ENCODE results near the gene SAMD4B.
"Not testable (repeated sequence)": the region's sequence is repeated elsewhere in the genome, so short reads cannot be mapped to it uniquely, and the experiment has no call there.

The SAMD4B gene

DNA sequence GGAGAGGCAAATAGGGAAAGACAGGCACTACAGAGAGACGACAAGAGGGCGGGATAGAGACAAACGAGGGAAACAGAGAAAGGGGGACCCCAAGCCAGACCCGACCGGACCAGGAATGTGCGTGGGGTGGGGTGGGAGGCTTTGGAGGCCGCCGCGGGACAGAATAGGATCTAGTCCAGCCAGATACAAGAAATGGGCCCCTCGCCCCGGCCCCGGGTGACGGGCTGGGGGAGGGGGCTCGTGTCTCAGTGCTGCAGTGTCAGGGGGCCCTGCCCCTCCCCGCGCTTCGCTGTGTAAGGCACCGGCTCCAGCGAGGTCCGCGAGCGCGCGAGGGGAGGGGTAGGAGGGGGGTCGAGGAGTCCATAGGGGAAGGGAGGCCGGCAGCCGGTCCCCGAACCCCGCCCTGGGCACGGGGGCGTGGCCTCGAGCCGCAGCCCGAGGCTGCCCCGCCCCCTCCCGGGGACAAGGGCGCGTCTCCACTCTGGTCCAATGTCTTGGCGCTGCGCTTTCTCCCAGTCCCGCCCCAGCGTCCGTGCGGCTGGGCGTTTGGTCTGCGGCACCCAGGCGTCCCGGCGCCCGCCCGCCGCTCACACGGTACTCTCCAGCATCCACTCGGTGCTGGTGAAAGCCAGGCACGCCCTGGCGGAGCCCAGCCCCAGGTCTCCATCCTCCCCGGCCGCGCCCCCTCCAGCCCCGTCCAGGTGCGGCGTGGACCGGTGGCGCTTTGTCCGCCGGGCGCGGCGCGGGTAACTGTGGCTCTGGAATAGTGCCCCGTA, 35.0 kb upstream of the SAMD4B start:
- Mint-ChIP-seq H3K4me1 (peaks cover 3% of the 10 kb centered on the region), H3K36me3 (peaks cover 9% of the 10 kb centered on the region), H3K27ac (no peak overlapping the region), H3K4me3 (no peak overlapping the region), H3K9me3 (no peaks in the 10 kb centered on the region), H3K27me3 (peaks cover 10% of the 10 kb centered on the region)
- DNase-seq (ENCODE audit: low spot score in 2 of 2) (no peak), ATAC-seq (ENCODE audit: low read depth) (no peak)

GRCh38 chr19:39307822-39308530, 34.2 kb upstream of the SAMD4B start:
- no peak for ATAC-seq (ENCODE audit: low read depth)
- no peaks in the 10 kb centered on the region for H3K9me3 Mint-ChIP-seq
- H3K36me3 Mint-ChIP-seq, result peaks cover 11% of the 10 kb centered on the region
- no peak overlapping the region for H3K27ac Mint-ChIP-seq
- no peak for DNase-seq (ENCODE audit: low spot score in 2 of 2)
- peaks cover 3% of the 10 kb centered on the region for H3K4me1 Mint-ChIP-seq
- H3K27me3 Mint-ChIP-seq, result peaks cover 9% of the 10 kb centered on the region
- H3K4me3 Mint-ChIP-seq, result no peak overlapping the region

GRCh38 chr19:39308531-39309304, 33.5 kb upstream of the SAMD4B start:
- H3K27ac Mint-ChIP-seq, result no peak overlapping the region
- no peak for ATAC-seq (ENCODE audit: low read depth)
- DNase-seq (ENCODE audit: low spot score in 2 of 2), result no peak
- H3K36me3 Mint-ChIP-seq, result peaks cover 16% of the 10 kb centered on the region
- H3K9me3 Mint-ChIP-seq, result no peaks in the 10 kb centered on the region
- no peak overlapping the region for H3K4me3 Mint-ChIP-seq
- H3K27me3 Mint-ChIP-seq, result peaks cover 9% of the 10 kb centered on the region
- peaks cover 6% of the 10 kb centered on the region for H3K4me1 Mint-ChIP-seq

DNA sequence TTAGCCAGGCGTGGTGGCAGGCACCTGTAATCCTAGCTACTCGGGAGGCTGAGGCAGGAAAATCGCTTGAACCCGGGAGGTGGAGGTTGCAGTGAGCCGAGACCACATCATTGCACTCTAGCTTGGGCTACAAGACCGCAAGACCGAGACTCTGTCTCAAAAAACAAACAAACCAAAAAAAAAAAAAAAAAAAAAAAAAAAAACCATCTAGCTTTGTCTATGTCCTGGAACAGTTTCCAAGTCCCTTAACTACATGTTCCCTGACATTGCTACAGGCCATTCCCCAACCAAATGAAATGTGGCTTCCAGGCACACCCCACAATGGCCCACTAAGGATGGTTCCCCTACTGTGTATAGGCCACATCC, 32.9 kb upstream of the SAMD4B start:
- not testable (repeated sequence) for H3K27ac Mint-ChIP-seq; H3K27me3 Mint-ChIP-seq; DNase-seq (ENCODE audit: low spot score in 2 of 2); H3K4me3 Mint-ChIP-seq; H3K4me1 Mint-ChIP-seq; H3K9me3 Mint-ChIP-seq; ATAC-seq (ENCODE audit: low read depth)
- H3K36me3 Mint-ChIP-seq, result peaks cover 20% of the 10 kb centered on the region

- ATAC-seq (ENCODE audit: low read depth), result no peak
- H3K4me3 Mint-ChIP-seq, result no peak overlapping the region
- DNase-seq (ENCODE audit: low spot score in 2 of 2), result no peak
- H3K9me3 Mint-ChIP-seq, result no peaks in the 10 kb centered on the region
- peaks cover 6% of the 10 kb centered on the region for H3K4me1 Mint-ChIP-seq
- H3K27ac Mint-ChIP-seq, result no peak overlapping the region
- H3K36me3 Mint-ChIP-seq, result peaks cover 21% of the 10 kb centered on the region
- no peaks in the 10 kb centered on the region for H3K27me3 Mint-ChIP-seq
Observed at GRCh38 chr19:39310558-39311311, 31.5 kb upstream of the SAMD4B start.

DNA sequence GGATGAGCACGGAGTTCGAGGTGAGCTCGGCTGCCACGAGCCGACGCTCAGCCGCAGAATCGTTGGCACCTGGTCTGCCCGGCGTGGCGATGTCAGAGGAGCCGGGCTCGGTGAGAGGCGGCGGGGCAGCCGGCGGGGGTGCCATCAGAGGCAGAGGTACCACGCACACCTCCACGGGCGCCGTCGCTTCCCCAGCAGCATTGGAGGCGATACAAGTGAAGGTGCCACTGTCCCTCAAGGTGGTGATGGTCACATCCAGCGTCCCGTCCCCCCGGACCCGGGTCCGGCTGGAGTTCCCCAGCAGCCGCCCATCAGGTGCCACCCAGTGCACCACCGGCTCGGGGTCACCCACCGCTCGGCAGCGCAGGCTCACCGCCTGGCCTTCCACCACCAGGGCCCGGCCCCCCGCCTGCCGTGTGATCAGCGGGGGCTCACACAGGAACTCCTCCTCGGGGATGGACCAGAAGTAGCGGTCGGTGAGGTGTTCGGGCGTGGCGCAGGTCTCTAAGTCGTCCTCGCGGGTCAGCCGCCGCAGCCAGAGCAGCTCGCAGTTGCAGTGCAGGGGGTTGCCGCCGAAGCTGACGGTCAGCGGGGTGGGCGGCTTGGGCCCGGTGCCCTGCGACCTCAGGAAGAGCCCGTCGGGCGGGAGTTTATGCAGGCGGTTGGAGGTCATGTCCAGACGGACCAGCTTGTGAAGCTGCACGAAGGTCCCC, 28.0 kb upstream of the SAMD4B start:
- Mint-ChIP-seq H3K27me3 (peaks cover 1% of the 10 kb centered on the region), H3K36me3 (peaks cover 19% of the 10 kb centered on the region), H3K4me3 (no peak overlapping the region), H3K4me1 (peaks cover 7% of the 10 kb centered on the region), H3K27ac (no peak overlapping the region), H3K9me3 (no peaks in the 10 kb centered on the region)
- DNase-seq (ENCODE audit: low spot score in 2 of 2) (no peak), ATAC-seq (ENCODE audit: low read depth) (no peak)

DNA sequence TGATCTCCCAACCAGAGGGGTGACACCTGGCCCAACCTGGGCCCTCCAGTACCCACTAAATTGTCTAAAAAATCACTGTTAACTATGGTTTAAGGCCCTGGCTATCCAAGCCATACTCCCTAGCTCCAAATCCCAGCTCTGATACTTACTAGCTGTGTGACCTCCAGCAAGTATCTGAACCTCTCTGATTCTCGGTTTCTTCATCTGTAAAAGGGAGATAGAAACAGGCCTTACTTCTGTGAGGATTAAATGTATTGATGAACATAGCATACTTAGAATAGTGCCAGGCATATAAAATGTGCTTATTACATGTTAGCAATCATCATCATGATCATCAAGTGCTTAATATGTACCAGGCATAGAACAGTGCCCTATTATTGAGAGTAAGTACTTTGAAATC, 26.3 kb upstream of the SAMD4B start:
- H3K4me1 Mint-ChIP-seq, result peaks cover 9% of the 10 kb centered on the region
- no peak overlapping the region for H3K4me3 Mint-ChIP-seq
- H3K27me3 Mint-ChIP-seq, result peaks cover 7% of the 10 kb centered on the region
- H3K9me3 Mint-ChIP-seq, result no peaks in the 10 kb centered on the region
- peaks cover 18% of the 10 kb centered on the region for H3K36me3 Mint-ChIP-seq
- ATAC-seq (ENCODE audit: low read depth) (no peak), DNase-seq (ENCODE audit: low spot score in 2 of 2) (no peak)
- H3K27ac Mint-ChIP-seq, result no peak overlapping the region

DNA sequence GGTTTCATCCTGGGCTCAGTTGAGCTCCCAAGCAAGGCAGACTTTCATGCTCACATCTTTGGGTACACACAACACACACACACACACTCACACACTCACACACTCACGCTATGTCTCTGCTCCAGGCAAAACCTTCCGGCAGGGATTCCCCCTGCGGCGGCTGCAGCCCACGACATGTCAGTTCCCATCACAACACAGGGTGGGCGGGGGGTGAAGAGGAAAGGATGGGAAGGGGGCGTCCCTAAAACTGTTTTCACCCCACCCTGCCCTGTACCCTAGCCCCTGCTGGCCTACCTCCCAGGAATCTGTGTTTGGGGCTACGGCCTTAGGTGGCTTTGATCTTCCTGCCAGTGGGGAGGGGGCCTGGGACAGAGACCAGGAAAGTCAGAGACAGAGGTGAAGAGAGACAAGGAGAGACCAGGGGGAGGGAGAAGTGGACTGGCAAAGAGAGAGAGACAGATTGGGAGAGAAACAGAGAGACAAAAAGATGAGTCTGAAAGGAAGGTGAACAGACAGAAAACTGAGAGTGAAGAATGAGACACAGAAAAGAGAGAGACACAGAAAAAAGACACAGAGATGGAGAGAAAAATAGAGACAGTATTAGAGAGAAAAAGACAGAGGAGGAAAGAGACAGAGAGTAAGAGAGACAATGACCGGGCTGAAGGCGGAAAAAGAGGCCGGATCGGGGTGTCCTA, 25.4 kb upstream of the SAMD4B start:
- Mint-ChIP-seq H3K4me3 (no peak overlapping the region), H3K4me1 (peaks cover 18% of the 10 kb centered on the region), H3K27ac (no peak overlapping the region), H3K9me3 (no peaks in the 10 kb centered on the region), H3K27me3 (peaks cover 15% of the 10 kb centered on the region), H3K36me3 (peaks cover 18% of the 10 kb centered on the region)
- DNase-seq (ENCODE audit: low spot score in 2 of 2) (no peak), ATAC-seq (ENCODE audit: low read depth) (no peak)

- peaks cover 18% of the 10 kb centered on the region for H3K36me3 Mint-ChIP-seq
- H3K27me3 Mint-ChIP-seq, result peaks cover 16% of the 10 kb centered on the region
- no peaks in the 10 kb centered on the region for H3K9me3 Mint-ChIP-seq
- no peak overlapping the region for H3K4me3 Mint-ChIP-seq
- H3K27ac Mint-ChIP-seq, result no peak overlapping the region
- no peak for ATAC-seq (ENCODE audit: low read depth)
- DNase-seq (ENCODE audit: low spot score in 2 of 2), result no peak
- peaks cover 19% of the 10 kb centered on the region for H3K4me1 Mint-ChIP-seq
Observed at GRCh38 chr19:39317476-39317875, 24.7 kb upstream of the SAMD4B start.

DNA sequence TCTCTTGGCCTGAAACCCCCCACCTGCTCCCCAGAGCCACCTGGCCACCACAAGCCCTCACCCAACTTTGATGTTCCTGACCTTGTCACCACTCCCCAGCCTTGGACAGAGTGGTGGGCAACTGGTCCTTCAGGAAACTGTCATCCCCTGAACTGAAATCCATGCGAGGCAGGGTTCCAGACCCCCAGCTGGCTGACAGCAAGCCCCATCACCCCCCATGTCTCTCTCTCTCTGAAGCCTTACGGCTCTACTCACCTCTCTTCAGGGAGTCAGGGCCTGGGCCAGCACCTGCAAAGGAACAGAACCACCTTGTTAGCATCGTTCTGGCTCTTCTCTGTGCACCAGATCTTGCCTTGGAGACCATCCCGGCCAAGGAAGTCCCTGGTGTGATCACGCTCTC, 24.1 kb upstream of the SAMD4B start:
- peaks cover 16% of the 10 kb centered on the region for H3K27me3 Mint-ChIP-seq
- H3K4me3 Mint-ChIP-seq, result no peak overlapping the region
- DNase-seq (ENCODE audit: low spot score in 2 of 2), result no peak
- no peak for ATAC-seq (ENCODE audit: low read depth)
- H3K36me3 Mint-ChIP-seq, result peaks cover 16% of the 10 kb centered on the region
- H3K4me1 Mint-ChIP-seq, result peaks cover 21% of the 10 kb centered on the region
- H3K27ac Mint-ChIP-seq, result no peak overlapping the region
- no peaks in the 10 kb centered on the region for H3K9me3 Mint-ChIP-seq

DNA sequence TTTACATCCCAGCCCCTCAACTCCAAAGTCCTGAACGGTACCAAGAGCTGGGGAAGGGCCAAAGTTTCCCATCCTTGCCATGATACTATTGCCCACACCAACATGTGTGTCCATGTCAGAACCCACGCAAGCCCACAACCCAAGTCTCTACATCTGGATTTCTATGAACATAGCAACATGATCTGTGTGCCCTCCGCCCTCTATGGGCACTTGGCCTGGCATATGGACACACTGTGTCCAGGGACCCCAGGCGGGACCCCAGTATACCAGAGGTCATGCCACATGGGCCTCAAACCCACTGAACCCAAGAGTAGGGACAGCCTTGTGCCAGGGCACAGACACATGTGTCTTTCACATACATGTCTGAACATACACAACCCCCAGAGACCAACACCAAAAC, 23.5 kb upstream of the SAMD4B start:
- Mint-ChIP-seq H3K27me3 (peaks cover 16% of the 10 kb centered on the region), H3K9me3 (no peaks in the 10 kb centered on the region), H3K36me3 (peaks cover 11% of the 10 kb centered on the region), H3K4me3 (peak overlapping the region; percentile 40), H3K27ac (no peak overlapping the region), H3K4me1 (peaks cover 20% of the 10 kb centered on the region)
- ATAC-seq (ENCODE audit: low read depth) (no peak), DNase-seq (ENCODE audit: low spot score in 2 of 2) (no peak)

- ATAC-seq (ENCODE audit: low read depth) (no peak), DNase-seq (ENCODE audit: low spot score in 2 of 2) (no peak)
- H3K4me1 Mint-ChIP-seq, result peaks cover 20% of the 10 kb centered on the region
- H3K36me3 Mint-ChIP-seq, result peaks cover 11% of the 10 kb centered on the region
- peaks cover 16% of the 10 kb centered on the region for H3K27me3 Mint-ChIP-seq
- no peaks in the 10 kb centered on the region for H3K9me3 Mint-ChIP-seq
- H3K27ac Mint-ChIP-seq, result no peak overlapping the region
- H3K4me3 Mint-ChIP-seq, result peak overlapping the region; percentile 40
Observed at GRCh38 chr19:39319098-39319891, 22.9 kb upstream of the SAMD4B start.

Data from memory B cell (primary cell).